ENCODE data around the gene CCND1. TPM values are rescaled to one million over a fixed set of nuclear protein-coding genes. Genes with fewer than 3 reads are reported as not detected.

The CCND1 gene
- total RNA-seq, 1 donor from 2014 or later: 112 TPM

DNA sequence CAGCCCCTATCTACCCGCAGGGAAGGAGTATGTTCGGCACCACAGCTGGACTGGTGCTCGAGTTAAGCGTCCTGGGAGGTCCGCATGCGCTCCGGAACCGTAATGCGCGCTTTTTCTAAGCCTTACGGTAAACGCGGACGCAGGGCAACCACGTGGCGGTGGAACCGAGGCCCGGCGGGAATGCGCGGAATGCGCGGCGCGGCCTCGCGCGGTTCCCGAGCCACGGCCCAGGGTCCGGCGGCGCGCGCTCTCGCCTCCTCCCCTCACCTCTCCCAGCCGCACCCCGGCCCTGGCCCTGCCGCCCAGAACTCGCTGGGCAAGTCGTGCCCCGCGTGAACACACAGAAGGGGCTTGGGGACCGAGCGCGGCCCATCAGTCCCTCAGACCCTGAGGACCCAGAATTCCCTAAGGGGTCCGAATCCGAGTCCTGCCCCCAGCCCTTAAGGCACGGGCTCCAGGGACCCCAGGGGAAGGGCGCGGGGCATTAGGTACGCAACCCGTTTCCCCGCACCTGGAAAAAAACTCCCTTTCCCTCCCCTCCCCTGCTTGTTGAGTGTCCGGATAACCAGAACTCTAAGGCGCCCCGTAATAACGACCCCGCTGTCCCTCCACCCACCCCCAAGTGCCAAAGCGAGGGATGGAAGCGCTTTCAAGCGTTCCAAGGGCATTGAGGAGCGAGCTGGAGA lies 4.3 kb upstream of the CCND1 start:
- no peaks in the 10 kb centered on the region for H3K9me3 ChIP-seq
- peak overlapping the region; percentile 40 to 43 for H3K4me3 ChIP-seq
- no peak for DNase-seq (ENCODE audit: extremely low spot score in 2 of 2)
- no peaks in the 10 kb centered on the region for H3K27me3 ChIP-seq
- H3K36me3 ChIP-seq: no peaks in the 10 kb centered on the region
- peaks cover 58% of the 10 kb centered on the region for H3K4me1 ChIP-seq
- no peak overlapping the region for H3K27ac ChIP-seq
- intact Hi-C loops (cut with DNase I): no loop called here
- TF ChIP-seq POLR2AphosphoS5 (IDR thresholded peaks at IDR 0.05; ENCODE audit: insufficient read depth in 1 of 2, low read depth in 1 of 2): peak in 1 of 2 donors; percentile 10
- no peak for TF ChIP-seq POLR2A (IDR thresholded peaks at IDR 0.05)

DNA sequence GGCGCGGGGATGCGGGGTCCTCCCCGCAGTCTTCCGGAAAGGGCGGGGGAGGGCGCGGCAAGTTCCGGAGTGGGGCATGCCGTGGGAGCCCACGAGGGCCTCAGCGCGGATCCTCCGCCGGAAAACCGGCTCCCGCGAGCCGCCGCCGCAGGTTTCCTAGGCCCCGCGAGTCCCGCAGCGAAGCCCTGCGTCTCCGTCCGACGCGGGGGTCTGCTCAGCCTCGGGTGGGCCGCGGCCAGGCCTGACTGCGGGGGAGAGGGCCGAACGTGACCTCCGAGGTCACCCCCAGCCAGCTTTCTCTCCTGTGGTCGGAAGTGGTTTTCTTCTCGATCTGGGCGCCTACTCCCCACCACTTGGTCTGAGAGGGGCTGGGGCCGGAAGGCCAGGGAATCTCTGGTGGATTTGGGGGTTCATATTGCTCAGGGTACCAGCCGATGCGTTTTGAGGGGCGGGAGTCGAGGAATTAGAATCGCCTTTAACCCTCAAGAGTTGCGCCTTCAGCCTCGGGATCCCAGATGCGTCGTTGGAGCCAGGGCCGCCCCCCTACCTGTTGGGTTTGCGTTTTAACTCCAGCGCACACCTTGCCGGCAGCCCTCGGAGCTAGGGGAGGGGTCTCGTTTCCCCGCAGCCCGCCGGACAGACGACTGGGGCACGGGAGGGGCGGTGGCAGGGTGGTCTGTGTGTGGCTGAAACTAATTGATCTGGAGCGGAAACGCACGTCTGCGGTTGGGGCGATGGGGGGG lies 3.6 kb upstream of the CCND1 start:
- Histone ChIP-seq H3K36me3 (no peaks in the 10 kb centered on the region), H3K4me3 (peak overlapping the region; percentile 40 to 43), H3K4me1 (peaks cover 58% of the 10 kb centered on the region), H3K9me3 (no peaks in the 10 kb centered on the region), H3K27ac (no peak overlapping the region), H3K27me3 (no peaks in the 10 kb centered on the region)
- TF ChIP-seq POLR2A (IDR thresholded peaks at IDR 0.05) (no peak), POLR2AphosphoS5 (IDR thresholded peaks at IDR 0.05; ENCODE audit: insufficient read depth in 1 of 2, low read depth in 1 of 2) (peak in 1 of 2 donors; percentile 6)
- DNase-seq (ENCODE audit: extremely low spot score in 2 of 2): no peak
- intact Hi-C loops (cut with DNase I): no loop called here

DNA sequence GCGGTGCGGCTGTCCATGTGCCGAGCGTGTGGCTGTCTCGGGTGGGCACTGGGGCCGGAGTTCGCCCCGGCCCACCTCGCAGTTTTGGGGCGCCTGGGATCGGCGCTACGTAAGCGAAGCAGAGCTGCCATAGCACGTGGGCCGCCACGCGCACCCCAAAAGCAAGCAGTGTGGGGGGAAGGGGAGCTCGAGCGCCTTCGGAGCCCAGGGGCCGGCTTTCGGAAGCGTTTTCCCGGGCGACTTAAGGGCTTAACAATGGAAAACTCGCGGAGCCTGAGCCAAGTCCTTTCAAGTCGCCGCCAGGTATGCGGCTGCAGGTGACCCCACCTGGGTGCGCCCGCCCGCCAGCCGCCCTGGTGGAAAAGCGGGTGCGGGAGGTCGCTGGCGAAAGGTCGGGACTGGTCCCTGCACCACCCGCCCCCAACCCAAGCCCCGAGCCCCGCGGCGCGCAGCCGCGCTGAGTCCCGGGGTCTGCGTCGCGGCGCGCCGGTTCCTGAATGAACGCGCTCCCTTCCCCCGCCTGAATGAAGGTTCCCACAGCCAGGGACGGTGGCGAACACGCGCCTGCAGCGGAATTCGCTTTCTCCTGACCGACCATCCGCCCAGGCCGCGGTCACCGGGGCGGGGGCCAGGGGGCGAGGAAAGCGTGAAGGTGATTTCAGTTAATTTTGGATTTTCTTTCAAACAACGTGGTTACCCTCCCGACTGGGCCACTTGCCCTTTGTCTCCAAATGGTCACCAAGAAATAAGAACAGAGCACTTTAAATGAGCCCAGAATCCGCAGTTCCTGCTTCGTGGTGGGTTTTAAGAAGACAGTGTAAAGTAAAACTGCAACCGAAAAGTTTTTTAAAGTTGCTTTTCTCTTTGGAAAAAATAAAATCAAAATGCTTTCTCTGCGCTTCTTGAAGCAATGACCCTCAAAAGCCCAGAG lies 2.8 kb upstream of the CCND1 start:
- no peaks in the 10 kb centered on the region for H3K27me3 ChIP-seq
- no peak overlapping the region for H3K27ac ChIP-seq
- H3K4me1 ChIP-seq: peaks cover 62% of the 10 kb centered on the region
- peak overlapping the region; percentile 40 to 43 for H3K4me3 ChIP-seq
- TF ChIP-seq CTCF (IDR thresholded peaks at IDR 0.05) (peak in 1 of 3 experiments; percentile 16), POLR2AphosphoS5 (IDR thresholded peaks at IDR 0.05; ENCODE audit: insufficient read depth in 1 of 2, low read depth in 1 of 2) (no peak)
- H3K9me3 ChIP-seq: no peaks in the 10 kb centered on the region
- intact Hi-C loops (cut with DNase I): no loop called here
- DNase-seq (ENCODE audit: extremely low spot score in 2 of 2): no peak
- no peaks in the 10 kb centered on the region for H3K36me3 ChIP-seq

- H3K27ac ChIP-seq: peak overlapping the region; percentile 40
- peaks cover 71% of the 10 kb centered on the region for H3K4me1 ChIP-seq
- DNase-seq (ENCODE audit: extremely low spot score in 2 of 2): no peak
- intact Hi-C loops (cut with DNase I): no loop called here
- TF ChIP-seq POLR2AphosphoS5 (IDR thresholded peaks at IDR 0.05; ENCODE audit: insufficient read depth in 1 of 2, low read depth in 1 of 2) (peak; percentile 34 to 40), POLR2A (IDR thresholded peaks at IDR 0.05) (no peak)
- H3K36me3 ChIP-seq: no peaks in the 10 kb centered on the region
- H3K27me3 ChIP-seq: no peaks in the 10 kb centered on the region
- no peaks in the 10 kb centered on the region for H3K9me3 ChIP-seq
- peak overlapping the region; percentile 40 to 43 for H3K4me3 ChIP-seq
Observed at GRCh38 chr11:69638941-69639681, 1.8 kb upstream of the CCND1 start.

DNA sequence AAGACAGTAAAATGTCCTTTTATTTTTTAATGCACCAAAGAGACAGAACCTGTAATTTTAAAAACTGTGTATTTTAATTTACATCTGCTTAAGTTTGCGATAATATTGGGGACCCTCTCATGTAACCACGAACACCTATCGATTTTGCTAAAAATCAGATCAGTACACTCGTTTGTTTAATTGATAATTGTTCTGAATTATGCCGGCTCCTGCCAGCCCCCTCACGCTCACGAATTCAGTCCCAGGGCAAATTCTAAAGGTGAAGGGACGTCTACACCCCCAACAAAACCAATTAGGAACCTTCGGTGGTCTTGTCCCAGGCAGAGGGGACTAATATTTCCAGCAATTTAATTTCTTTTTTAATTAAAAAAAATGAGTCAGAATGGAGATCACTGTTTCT lies 1.1 kb upstream of the CCND1 start:
- Histone ChIP-seq H3K9me3 (no peaks in the 10 kb centered on the region), H3K4me3 (peak overlapping the region in 1 of 2 donors; percentile 66), H3K27me3 (no peaks in the 10 kb centered on the region), H3K4me1 (peaks cover 79% of the 10 kb centered on the region), H3K27ac (no peak overlapping the region), H3K36me3 (no peaks in the 10 kb centered on the region)
- DNase-seq (ENCODE audit: extremely low spot score in 2 of 2): no peak
- intact Hi-C loops (cut with DNase I): loop anchor here (5.0 kb wide), 1 partner anchor 343 kb away; no protein-coding TSS in a partner anchor
- no peak for TF ChIP-seq POLR2AphosphoS5 (IDR thresholded peaks at IDR 0.05; ENCODE audit: insufficient read depth in 1 of 2, low read depth in 1 of 2)
- no peak for TF ChIP-seq POLR2A (IDR thresholded peaks at IDR 0.05)
- TF ChIP-seq CTCF (IDR thresholded peaks at IDR 0.05): no peak

Data from vagina (tissue), 2 donors.